ENCODE measurements around the gene SSTR3.

SSTR3 gene

GRCh38 chr22:37182101-37182948, 30.0 kb downstream of the SSTR3 start:
- no peak overlapping the region for H3K27ac ChIP-seq
- no peak for TF ChIP-seq CTCF (conservative IDR thresholded peaks at IDR 0.05)

- no peak overlapping the region for H3K27ac ChIP-seq
- TF ChIP-seq CTCF (conservative IDR thresholded peaks at IDR 0.05): no peak
Observed at GRCh38 chr22:37181681-37182080, 30.6 kb downstream of the SSTR3 start.

- H3K27ac ChIP-seq: no peak overlapping the region
- no peak for TF ChIP-seq CTCF (conservative IDR thresholded peaks at IDR 0.05)
Observed at GRCh38 chr22:37180531-37181231, 31.6 kb downstream of the SSTR3 start.

GRCh38 chr22:37179622-37180420, 32.5 kb downstream of the SSTR3 start:
- TF ChIP-seq CTCF (conservative IDR thresholded peaks at IDR 0.05): no peak
- no peak overlapping the region for H3K27ac ChIP-seq

GRCh38 chr22:37179126-37179470, 33.2 kb downstream of the SSTR3 start:
- peak overlapping the region; percentile 42 for H3K27ac ChIP-seq
- TF ChIP-seq CTCF (conservative IDR thresholded peaks at IDR 0.05): no peak

- H3K27ac ChIP-seq: peak overlapping the region; percentile 42
- TF ChIP-seq CTCF (conservative IDR thresholded peaks at IDR 0.05): no peak
Observed at GRCh38 chr22:37178350-37179125, 33.7 kb downstream of the SSTR3 start.

Measured in VCaP (cell line).